Fibroblast of skin of left quadriceps (primary cell): ENCODE measurements around the gene ZFP1.
"Not testable (repeated sequence)": the region's sequence is repeated elsewhere in the genome, so short reads cannot be mapped to it uniquely, and the experiment has no call there.

Experiments used
- DNase-seq, 2 experiments: peaks; one replicate each; pipeline ENCODE4 v3.0.0-alpha.2; 2013; ENCODE audit warnings: low read depth in 2 of 2

The ZFP1 gene

DNA sequence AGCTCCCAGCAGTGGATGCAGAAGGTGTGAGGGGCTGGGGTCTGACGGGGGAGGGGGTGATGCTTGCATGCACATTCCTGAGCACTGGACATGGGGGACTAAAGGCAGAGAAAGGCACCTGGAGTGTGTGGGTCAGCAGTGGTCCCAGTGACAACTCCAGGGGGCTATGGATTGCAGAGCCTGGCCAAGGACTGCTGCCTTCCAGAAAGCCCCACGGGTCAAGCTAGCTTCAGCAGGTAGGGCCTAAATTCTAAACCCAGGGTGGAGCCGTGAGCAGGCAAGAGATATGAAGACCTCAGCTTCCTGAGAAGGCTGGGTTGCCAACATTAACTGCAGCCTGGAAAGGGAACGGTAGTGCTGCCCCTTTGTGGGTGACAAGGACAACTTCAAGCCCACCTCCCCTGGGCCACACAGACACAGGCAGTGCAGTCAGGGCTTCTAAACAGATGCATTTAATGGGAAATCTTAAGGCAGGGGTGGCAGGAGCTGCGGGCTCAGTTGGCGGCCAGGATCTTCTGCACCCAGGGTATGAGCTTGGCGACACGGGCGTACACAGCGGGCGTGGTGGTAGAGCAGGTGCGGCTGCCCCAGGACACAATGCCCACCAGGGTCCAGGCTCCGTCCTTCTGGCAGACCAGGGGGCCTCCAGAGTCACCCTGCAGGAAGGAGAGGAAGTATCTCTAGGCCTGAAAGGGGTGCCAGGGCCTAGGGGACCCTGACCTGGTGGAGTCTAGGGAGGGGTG lies 55.5 kb downstream of the ZFP1 start:
- DNase-seq = no peak

DNA sequence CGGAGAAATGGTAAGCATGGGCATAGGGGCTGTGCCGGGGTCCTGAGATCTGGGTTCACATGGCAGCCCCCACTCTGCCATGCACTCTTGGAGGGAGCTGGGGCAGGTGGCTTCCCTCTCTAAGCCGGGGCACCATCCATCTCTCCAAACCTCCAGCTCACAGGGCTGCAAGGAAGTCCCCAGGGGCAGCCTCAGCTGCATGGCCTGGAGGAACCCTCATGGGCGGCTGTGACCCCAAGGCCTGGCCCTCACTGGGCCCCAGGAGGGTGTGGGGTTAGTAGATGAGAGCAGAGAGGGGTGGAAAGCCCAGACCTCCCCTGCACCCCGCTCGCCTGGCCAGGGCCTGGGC lies 56.1 kb downstream of the ZFP1 start:
- no peak for DNase-seq

DNA sequence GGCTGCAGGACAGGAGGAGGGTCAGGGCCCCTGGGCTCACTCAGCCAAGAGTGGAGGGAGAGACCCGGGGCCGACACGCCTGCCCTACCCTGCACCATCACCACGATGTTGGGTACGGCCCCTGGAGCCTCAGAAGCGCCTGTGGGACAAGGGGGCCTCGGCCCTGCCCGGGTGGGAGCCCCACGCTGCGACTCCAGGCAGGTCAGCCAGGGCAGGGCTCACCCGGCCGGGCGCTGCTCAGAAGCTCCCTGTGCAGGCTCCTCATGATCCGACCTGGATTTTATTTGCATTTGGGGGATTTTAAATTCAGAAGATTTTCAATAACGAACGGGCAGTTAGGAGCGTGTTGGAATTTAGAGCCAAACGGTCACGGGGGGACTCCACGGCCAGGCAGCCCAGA lies 56.6 kb downstream of the ZFP1 start:
- DNase-seq = not testable (repeated sequence)

DNA sequence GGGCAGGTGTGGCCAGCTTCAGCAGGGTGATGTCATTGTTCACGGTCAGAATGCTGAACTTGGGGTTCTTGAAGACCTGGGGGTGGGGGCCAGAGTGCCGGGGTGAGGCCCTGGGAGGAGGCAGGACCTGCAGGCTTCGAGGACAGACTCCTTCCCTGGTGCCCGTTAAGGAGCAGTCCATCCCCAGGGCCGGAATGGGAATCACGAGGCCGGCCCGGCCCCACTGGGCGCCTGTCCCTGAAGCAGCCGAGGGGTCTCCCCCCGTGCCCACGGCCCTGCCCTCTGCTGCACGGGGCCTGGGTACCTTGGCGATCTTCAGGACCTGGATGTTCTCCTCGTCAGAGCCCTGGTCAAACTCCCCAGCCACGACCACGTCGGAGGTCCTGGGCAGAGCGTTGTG lies 57.1 kb downstream of the ZFP1 start:
- not testable (repeated sequence) for DNase-seq

DNA sequence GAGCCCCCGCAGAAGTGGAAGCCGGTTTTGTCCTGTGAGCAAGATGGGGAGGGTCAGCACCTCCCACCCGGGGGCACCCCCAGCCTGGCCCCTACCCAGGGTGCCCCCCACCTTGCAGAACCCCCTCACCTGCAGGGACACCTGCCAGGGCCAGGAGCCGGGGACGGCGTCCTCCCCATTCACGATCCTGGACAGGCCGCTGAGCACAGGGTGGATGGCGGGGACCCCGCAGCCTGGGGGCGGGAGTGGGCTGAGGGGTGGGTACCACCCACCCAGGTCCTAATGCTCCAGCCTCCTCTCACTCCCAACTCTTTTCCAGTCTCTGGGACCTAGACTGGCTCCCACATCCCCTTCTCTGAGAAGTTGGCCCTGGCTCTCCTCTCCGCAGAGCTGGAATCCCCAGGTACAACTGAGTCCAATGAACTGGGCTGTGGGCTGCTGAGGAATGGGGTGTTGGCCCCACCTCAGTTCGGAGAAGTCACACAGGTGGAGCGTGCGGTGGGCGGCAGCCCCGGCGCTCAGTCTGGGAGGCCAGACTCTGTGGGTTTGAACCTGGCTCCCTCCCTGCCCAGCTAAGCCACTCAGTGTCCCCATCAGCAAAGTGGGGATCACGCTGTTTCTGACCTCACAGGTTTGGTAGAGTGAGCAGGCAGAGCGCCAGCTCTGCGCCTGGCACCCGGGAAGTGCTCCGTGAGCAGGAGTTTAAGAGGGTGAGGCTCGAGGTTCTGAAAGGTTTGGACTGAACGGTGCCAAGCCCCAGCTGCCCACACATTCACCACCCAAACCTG lies 57.8 kb downstream of the ZFP1 start:
- DNase-seq = not testable (repeated sequence)

DNA sequence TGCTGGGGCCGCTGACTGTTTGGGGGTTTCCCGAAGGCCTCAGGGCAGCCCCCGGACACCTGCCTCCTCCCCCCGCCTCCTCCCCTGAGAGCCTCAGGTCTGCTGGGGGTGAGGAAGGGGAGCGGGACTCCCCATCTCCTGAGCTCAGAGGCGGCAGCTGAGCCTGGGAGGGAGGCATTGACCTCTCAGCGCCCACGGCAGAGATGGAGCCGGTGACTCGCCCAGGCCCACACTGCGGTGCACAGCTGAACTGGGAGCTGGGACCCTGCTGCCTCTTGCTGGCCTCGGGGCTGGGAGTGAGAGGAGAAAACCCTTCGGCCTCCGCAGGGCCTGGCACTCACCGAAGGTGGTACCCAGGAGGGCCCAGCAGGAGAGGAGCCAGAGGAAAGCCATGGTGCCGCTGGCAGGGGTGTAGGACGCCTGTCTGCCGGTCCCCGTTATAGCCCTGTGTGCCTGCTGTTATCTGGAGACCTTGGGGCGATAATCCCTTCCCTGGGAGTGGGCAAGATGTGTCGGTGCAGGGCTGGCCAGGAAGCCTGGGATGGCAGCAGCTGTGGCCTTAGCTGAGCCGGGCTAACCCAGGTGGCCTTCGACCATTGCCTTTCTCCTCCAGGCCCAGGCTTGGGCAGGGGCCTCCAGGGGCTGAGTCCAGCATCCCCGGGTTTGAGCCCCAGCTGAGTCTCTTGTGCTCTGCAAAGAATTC lies 58.6 kb downstream of the ZFP1 start, which contains the start of gene CTRB2:
TSS of gene CTRB2 (minus strand) at position 413 of the 703 bp plus-strand sequence. CDS start at position 393, 20 bp downstream.
- no peak for DNase-seq

DNA sequence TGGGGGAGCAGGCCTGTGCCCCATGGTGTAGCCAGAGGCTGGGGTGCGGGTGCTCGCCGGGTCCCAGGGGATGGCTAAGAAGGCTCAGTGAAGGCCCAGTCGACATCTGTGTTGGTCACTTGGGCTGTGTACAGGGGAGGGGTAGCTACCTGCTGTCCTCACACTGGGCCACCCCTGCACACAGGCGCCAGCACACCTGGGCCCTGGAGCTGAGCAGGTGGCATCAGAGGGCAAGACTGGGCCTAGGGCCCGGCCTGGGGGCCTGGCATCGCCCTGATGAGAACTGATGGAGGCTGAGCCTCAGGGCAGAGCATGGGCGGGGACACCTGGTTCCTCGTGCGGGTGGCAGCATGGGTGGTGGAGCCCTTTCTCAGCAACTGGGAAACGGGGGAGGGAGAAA lies 59.5 kb downstream of the ZFP1 start:
- no peak for DNase-seq

DNA sequence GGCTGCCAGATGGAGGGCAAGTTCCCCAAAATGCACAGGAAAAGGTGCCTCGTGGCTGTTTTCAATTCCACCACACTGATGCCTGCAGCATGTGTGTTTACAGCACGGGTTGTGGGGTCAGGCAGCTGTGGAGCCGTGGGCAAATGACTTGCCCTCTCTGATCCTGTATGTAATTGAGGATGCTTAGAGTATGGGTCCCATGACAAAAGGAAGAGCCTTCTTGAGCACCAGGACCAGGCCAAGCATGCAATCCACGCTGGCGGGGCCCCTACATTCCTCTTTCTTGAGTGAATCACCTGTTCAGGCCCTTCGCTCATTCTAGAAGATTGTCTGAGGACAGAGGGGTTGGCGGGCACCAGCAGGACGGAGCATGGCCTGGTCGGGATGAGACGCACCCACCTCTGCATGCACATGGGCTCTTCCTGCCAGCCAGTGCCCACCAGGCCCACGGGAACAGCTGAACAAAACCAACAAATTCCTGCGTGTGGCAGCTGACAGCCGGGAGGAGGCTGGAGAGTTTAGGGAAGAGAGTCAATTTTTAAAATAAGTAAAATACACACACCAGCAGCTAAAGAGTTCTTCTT lies 60.0 kb downstream of the ZFP1 start:
- DNase-seq = no peak

DNA sequence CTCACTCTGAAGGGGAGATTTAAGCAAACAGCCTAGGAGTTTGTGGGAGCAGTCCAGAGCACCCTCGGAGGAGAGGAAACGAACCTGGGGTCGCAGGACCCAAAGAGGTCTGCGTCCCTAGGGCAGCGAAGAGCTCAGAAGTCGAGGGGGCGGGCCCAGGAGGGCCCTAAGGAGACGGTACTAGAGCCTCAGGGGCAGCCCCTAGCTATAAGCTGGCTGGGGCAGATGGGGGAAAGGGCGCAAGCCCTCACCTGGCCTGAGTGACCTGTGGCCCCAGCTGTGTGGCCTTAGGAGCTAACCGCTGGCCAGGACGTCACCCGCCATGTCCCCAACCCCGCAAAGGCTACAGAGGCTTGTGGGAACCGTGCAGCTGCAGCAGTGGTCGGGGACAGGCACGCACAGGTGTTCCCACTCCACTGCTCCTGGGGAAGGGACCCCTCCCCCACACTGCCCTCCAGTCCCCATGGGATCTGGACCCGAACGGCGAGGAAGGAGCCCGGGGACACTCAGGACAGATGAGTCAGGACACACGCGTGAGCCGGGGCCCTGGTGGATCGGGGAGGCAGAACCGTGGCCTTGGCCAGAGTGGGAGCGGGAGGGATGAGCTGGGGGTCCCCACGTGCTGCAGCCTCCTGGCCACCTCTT lies 60.7 kb downstream of the ZFP1 start:
- no peak for DNase-seq

DNA sequence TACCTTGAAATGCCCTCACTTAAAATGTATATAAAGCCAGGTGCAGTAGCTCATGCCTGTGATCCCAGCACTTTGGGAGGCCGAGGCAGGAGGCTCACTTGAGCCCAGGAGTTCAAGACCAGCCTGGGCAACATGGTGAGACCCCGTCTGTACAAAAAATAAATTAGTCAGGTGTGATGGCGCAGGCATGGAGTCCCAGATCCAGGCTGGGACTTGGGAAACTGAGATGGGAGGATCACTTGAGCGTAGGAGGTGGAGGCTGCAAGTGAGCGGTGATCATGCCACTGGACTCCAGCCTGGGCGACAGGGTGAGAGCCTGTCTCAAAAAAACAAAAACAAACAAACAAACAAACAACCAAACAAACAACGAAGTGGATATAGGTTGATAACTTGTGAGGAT lies 61.2 kb downstream of the ZFP1 start:
- DNase-seq = not testable (repeated sequence)

DNA sequence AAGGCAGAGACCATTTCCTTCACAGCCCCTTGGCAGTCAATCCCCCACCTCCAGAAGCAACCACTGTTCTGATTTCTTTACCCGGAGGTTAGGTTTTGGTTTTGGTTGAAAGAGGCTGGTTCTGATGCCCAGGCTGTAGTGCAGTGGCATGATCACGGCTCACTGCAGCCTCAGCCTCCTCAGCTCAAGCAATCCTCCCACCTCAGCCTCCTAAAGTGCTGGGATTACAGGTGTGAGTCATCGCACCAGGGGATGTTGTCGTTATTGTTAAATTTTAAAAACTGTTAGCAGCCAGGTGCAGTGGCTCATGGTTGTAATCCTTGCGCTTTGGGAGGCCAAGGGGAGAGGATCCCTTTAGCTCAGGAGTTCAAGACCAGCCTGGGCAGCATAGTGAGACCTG lies 61.6 kb downstream of the ZFP1 start:
- DNase-seq = no peak

DNA sequence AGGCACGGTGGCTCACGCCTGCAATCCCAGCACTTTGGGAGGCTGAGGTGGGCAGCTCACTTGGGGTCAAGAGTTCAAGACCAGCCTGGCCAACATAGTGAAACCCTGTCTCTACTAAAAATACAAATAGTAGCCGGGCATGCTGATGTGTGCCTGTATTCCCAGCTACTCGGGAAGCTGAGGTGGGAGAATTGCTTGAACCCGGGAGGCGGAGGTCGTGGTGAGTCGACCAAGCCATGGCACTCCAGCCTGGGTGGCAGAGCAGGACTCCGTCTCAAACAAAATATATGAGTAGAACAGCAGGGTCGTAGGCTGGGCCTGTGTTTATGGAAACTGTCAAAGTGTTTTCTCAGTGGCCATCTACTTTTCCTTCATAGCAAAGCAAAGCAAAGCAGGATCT lies 63.0 kb downstream of the ZFP1 start:
- DNase-seq = not testable (repeated sequence)

DNA sequence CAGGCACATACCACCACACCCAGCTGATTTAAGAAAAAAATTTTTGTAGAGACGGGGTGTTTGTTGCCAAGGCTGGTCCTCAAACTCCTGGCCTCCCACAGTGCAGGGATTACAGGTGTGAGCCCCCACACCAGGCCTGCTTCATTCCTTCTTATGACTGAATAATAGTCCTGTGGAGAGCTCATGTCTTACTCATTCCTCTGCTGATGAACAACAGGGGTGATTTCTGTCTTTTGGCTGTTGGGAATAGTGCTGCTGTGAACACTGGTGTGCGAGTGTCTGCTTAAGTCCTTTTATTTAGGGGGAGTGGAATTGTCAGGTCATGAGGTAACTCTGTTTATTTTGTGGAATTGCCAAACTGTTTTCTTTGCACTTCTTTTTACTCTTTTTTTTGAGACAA lies 67.8 kb downstream of the ZFP1 start:
- DNase-seq = no peak

DNA sequence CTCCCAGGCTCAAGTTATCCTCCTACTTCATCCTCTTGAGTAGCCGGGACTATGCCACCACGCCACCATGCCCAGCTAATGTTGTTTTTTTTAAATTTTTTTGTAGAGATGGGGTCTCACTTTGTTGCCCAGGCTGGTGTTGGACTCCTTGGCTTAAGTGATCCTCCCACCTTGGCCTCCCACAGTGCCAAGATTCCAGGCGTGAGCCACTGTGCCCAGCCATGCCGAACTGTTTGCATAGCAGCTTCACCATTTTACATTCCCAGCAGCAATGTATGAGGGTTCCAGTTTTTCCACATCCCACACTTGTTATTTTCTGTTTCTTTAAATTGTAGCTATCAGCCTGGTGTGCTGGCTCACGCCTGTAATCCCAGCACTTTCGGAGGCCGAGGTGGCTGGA lies 68.3 kb downstream of the ZFP1 start:
- no peak for DNase-seq

DNA sequence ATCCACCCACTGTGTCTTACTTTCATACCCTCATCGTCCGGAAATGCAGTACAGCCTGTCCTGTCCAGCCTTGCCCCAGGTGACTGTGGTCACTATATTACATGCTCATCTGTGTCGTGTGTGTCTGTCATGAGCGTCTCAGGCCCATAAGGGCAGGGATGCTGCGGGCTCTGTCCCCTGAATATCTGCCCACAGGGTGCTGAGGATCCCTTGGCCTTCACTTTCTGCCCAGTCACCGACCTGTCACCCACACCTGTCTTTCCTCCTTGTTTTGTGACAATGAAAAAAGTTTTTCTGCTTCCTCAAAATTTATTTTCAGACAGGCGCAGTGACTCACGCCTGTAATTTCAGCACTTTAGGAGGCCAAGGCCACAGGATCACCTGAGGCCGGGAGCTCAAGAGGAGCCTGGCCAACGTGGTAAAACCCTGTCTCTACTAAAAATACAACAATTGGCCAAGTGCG lies 69.1 kb downstream of the ZFP1 start:
- no peak for DNase-seq

DNA sequence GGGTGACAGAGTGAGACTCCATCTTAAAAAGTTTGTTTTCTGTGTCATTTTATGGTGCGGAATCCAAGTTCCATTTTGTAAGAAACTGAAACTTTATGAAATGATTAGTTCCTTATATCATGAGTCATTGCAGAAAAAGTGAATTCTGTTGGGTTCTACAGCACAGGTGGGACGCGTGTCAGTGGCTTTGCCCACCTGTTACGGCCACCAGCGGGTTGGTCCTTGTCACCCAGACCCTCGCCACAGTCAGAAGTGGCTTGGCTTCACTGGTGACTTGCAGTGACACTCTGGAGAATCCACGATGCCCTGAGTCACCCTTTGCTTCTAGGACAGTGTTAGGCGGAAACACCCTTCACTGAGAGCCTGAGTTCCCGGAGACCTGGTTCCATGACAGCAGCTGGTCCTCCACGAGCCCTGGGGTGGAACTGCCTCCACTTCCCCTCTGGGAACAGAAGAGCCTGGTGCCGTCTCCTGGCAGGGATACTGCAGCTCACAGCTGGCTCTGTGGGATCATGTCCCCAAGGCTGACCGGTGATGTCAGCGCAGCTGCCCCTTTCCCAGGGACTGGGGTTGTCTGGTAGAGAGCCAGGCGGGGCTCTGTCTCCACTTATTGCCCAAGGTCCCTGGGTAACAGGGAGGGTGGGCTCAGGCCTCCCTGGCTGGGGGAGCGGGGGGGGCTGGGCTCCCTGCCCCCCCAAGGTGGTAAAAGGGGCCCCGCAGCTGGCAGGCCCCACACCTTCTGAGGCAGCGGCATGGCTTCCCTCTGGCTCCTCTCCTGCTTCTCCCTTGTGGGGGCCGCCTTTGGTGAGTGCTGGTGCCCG lies 70.1 kb downstream of the ZFP1 start, which contains the start of gene CTRB1:
TSS of gene CTRB1 (plus strand) at position 733 of the 821 bp plus-strand sequence. CDS start at position 753, 20 bp downstream.
- no peak for DNase-seq

DNA sequence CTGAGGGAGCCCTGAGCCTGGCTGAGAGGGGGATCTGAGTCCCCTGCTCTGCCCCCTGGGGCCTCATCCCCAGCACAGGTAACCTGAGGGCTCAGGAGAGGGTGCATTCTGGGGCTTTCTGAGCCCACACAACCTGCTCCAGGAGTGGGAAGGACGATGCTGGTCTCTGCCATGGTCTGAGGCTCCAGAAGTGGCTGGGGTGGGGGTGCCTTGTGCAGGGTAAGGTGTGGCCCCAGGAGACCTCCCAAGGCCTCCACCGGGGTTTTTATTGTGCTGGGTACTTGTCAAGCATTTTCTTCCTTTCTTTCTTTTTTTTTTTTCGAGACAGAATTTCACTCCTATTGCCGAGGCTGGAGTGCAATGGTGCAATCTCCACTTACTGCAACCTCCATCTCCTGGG lies 70.8 kb downstream of the ZFP1 start:
- DNase-seq = no peak

DNA sequence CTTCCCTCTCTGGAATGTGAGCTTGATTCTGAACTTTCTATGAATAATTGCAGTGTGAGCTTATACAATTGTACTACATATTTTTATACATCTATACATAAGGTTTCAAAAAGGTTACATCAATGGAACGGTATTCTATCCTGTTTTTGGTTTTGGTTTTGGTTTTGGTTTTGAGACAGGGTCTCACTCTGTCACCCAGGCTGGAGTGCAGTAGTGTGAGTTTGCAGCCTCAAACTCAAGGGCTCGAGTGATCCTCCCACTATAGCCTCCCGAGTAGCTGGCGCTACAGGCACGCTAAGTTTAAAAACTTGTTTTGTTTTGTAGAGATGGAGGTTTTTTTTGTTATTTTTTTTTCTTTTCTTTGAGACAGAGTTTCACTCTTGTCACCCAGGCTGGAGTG lies 71.5 kb downstream of the ZFP1 start:
- DNase-seq = no peak
